ENCODE data around the gene HMG20A.
"Not testable (repeated sequence)": the region's sequence is repeated elsewhere in the genome, so short reads cannot be mapped to it uniquely, and the experiment has no call there.

HMG20A gene

GRCh38 chr15:77400258-77400657 lies 20.4 kb upstream of the HMG20A start:
- no peak for DNase-seq (ENCODE audit: low read depth, low spot score)
- Histone ChIP-seq H3K9me3 (ENCODE audit: low read depth, low read length) (peaks cover 7% of the 10 kb centered on the region; the same call in 1 of the 2 replicates), H3K36me3 (ENCODE audit: insufficient read depth, low read length) (no peaks in the 10 kb centered on the region), H3K27ac (no peak overlapping the region), H3K9ac (ENCODE audit: insufficient read length) (no peak overlapping the region), H3K4me3 (no peak overlapping the region)
- TF ChIP-seq EZH2 (IDR thresholded peaks at IDR 0.05) (no peak), FOXP2 (optimal IDR thresholded peaks at IDR 0.05; ENCODE audit: control extremely low read depth, extremely low read length, insufficient read depth) (no peak), POLR2AphosphoS5 (IDR thresholded peaks at IDR 0.05; ENCODE audit: borderline replicate concordance, low read depth, low read length) (no peak)

GRCh38 chr15:77402740-77403379 lies 17.8 kb upstream of the HMG20A start:
- no peaks in the 10 kb centered on the region for H3K36me3 ChIP-seq (ENCODE audit: insufficient read depth, low read length)
- no peak overlapping the region for H3K4me3 ChIP-seq
- TF ChIP-seq FOXP2 (optimal IDR thresholded peaks at IDR 0.05; ENCODE audit: control extremely low read depth, extremely low read length, insufficient read depth) (no peak), POLR2AphosphoS5 (IDR thresholded peaks at IDR 0.05; ENCODE audit: borderline replicate concordance, low read depth, low read length) (no peak), EZH2 (IDR thresholded peaks at IDR 0.05) (no peak)
- H3K9ac ChIP-seq (ENCODE audit: insufficient read length), result no peak overlapping the region
- H3K9me3 ChIP-seq (ENCODE audit: low read depth, low read length), result no peaks in the 10 kb centered on the region; the same call in 1 of the 2 replicates
- H3K27ac ChIP-seq, result peak overlapping the region; percentile 44; the same call in 1 of the 2 replicates
- DNase-seq (ENCODE audit: low read depth, low spot score), result no peak

GRCh38 chr15:77406173-77406759 lies 14.4 kb upstream of the HMG20A start:
- not testable (repeated sequence) for H3K4me3 ChIP-seq; DNase-seq (ENCODE audit: low read depth, low spot score); H3K9me3 ChIP-seq (ENCODE audit: low read depth, low read length); H3K36me3 ChIP-seq (ENCODE audit: insufficient read depth, low read length); H3K27ac ChIP-seq; H3K9ac ChIP-seq (ENCODE audit: insufficient read length)

- Histone ChIP-seq H3K9me3 (ENCODE audit: low read depth, low read length) (no peaks in the 10 kb centered on the region), H3K9ac (ENCODE audit: insufficient read length) (no peak overlapping the region), H3K36me3 (ENCODE audit: insufficient read depth, low read length) (no peaks in the 10 kb centered on the region), H3K4me3 (no peak overlapping the region), H3K27ac (no peak overlapping the region)
- TF ChIP-seq FOXP2 (optimal IDR thresholded peaks at IDR 0.05; ENCODE audit: control extremely low read depth, extremely low read length, insufficient read depth) (no peak), EZH2 (IDR thresholded peaks at IDR 0.05) (no peak), POLR2AphosphoS5 (IDR thresholded peaks at IDR 0.05; ENCODE audit: borderline replicate concordance, low read depth, low read length) (no peak)
- DNase-seq (ENCODE audit: low read depth, low spot score), result no peak
Measured at GRCh38 chr15:77406846-77407245, 13.8 kb upstream of the HMG20A start.

GRCh38 chr15:77409259-77410156 lies 11.2 kb upstream of the HMG20A start:
- H3K9me3 ChIP-seq (ENCODE audit: low read depth, low read length), result no peaks in the 10 kb centered on the region
- H3K9ac ChIP-seq (ENCODE audit: insufficient read length), result no peak overlapping the region
- peak overlapping the region; percentile 84 for H3K27ac ChIP-seq
- H3K4me3 ChIP-seq, result peak overlapping the region; percentile 47
- no peak for TF ChIP-seq POLR2AphosphoS5 (IDR thresholded peaks at IDR 0.05; ENCODE audit: borderline replicate concordance, low read depth, low read length)
- TF ChIP-seq FOXP2 (optimal IDR thresholded peaks at IDR 0.05; ENCODE audit: control extremely low read depth, extremely low read length, insufficient read depth), result peak; percentile 52
- H3K36me3 ChIP-seq (ENCODE audit: insufficient read depth, low read length), result no peaks in the 10 kb centered on the region
- peak; percentile 73 for DNase-seq (ENCODE audit: low read depth, low spot score)

- DNase-seq (ENCODE audit: low read depth, low spot score); H3K9me3 ChIP-seq (ENCODE audit: low read depth, low read length); H3K36me3 ChIP-seq (ENCODE audit: insufficient read depth, low read length); H3K9ac ChIP-seq (ENCODE audit: insufficient read length): not testable (repeated sequence)
- Histone ChIP-seq H3K4me3 (peak overlapping the region; percentile 47), H3K27ac (peak overlapping the region; percentile 84; the same call in 1 of the 2 replicates)
Measured at GRCh38 chr15:77410157-77410500, 10.6 kb upstream of the HMG20A start.

- Histone ChIP-seq H3K27ac (no peak overlapping the region), H3K9me3 (ENCODE audit: low read depth, low read length) (no peaks in the 10 kb centered on the region), H3K4me3 (no peak overlapping the region), H3K36me3 (ENCODE audit: insufficient read depth, low read length) (no peaks in the 10 kb centered on the region), H3K9ac (ENCODE audit: insufficient read length) (no peak overlapping the region)
- no peak for DNase-seq (ENCODE audit: low read depth, low spot score)
- no peak for TF ChIP-seq EZH2 (IDR thresholded peaks at IDR 0.05)
- TF ChIP-seq FOXP2 (optimal IDR thresholded peaks at IDR 0.05; ENCODE audit: control extremely low read depth, extremely low read length, insufficient read depth), result no peak
- no peak for TF ChIP-seq POLR2AphosphoS5 (IDR thresholded peaks at IDR 0.05; ENCODE audit: borderline replicate concordance, low read depth, low read length)
Measured at GRCh38 chr15:77410701-77411618, 9.7 kb upstream of the HMG20A start.

- Histone ChIP-seq H3K27ac (no peak overlapping the region), H3K4me3 (no peak overlapping the region), H3K9ac (ENCODE audit: insufficient read length) (no peak overlapping the region), H3K9me3 (ENCODE audit: low read depth, low read length) (no peaks in the 10 kb centered on the region), H3K36me3 (ENCODE audit: insufficient read depth, low read length) (no peaks in the 10 kb centered on the region)
- no peak for TF ChIP-seq EZH2 (IDR thresholded peaks at IDR 0.05)
- no peak for TF ChIP-seq FOXP2 (optimal IDR thresholded peaks at IDR 0.05; ENCODE audit: control extremely low read depth, extremely low read length, insufficient read depth)
- no peak for TF ChIP-seq POLR2AphosphoS5 (IDR thresholded peaks at IDR 0.05; ENCODE audit: borderline replicate concordance, low read depth, low read length)
- DNase-seq (ENCODE audit: low read depth, low spot score), result no peak
Measured at GRCh38 chr15:77411619-77411976, 9.1 kb upstream of the HMG20A start.
